OCI-LY1 (cell line): ENCODE measurements around the gene SLC11A1.

ENCODE experiments used
- H2AFZ ChIP-seq: fragments of 200-600 bp; sonication (generic), shearing (Covaris generic); 2 replicates; pipeline ENCODE4 v1.6.0; 2014; ENCODE audit warnings: antibody characterized with exemption, mild to moderate bottlenecking, low read length
- H3F3A ChIP-seq: fragments of 200-600 bp; sonication (generic), shearing (Covaris generic); 2 replicates; pipeline ENCODE4 v1.6.0; 2014; ENCODE audit warnings: mild to moderate bottlenecking, antibody characterized with exemption, low read length, moderate library complexity; ENCODE audit not compliant: insufficient read depth
- H3K27ac ChIP-seq: fragments of 200-600 bp; sonication (generic); 2 replicates; pipeline ENCODE4 v1.5.1; 2014; ENCODE audit warnings: low read length, mixed run types, mild to moderate bottlenecking, low read depth; ENCODE audit not compliant: poor library complexity, severe bottlenecking
- H3K27me3 ChIP-seq: fragments of 200-600 bp; sonication (generic); 2 replicates; pipeline ENCODE4 v1.6.0; 2014; ENCODE audit warnings: antibody characterized with exemption, mild to moderate bottlenecking, low read length, moderate library complexity; ENCODE audit not compliant: insufficient read depth
- H3K36me3 ChIP-seq: fragments of 200-600 bp; sonication (generic); 2 replicates; pipeline ENCODE4 v1.6.1; 2014; ENCODE audit warnings: mild to moderate bottlenecking, antibody characterized with exemption, low read length, moderate library complexity, mixed read lengths; ENCODE audit not compliant: insufficient read depth
- H3K4me1 ChIP-seq: fragments of 200-600 bp; sonication (generic); 2 replicates; pipeline ENCODE4 v1.5.1; 2014; ENCODE audit warnings: mild to moderate bottlenecking, low read length, moderate library complexity; ENCODE audit not compliant: insufficient read depth, severe bottlenecking
- H3K4me2 ChIP-seq: fragments of 200-600 bp; sonication (generic), shearing (Covaris generic); 2 replicates; pipeline ENCODE4 v1.6.1; 2014; ENCODE audit warnings: low read length
- H3K4me3 ChIP-seq: fragments of 200-600 bp; sonication (generic); 2 replicates; pipeline ENCODE4 v1.5.1; 2014; ENCODE audit warnings: low read length, low read depth, mild to moderate bottlenecking, mixed read lengths; ENCODE audit not compliant: poor library complexity, severe bottlenecking
- H3K79me2 ChIP-seq: fragments of 200-600 bp; shearing (Covaris generic); 2 replicates; pipeline ENCODE4 v1.6.1; 2016; ENCODE audit warnings: mixed run types, low read length, mixed read lengths; ENCODE audit not compliant: insufficient read depth
- H3K9ac ChIP-seq: fragments of 200-600 bp; sonication (generic), shearing (Covaris generic); 2 replicates; pipeline ENCODE4 v1.6.1; 2014; ENCODE audit warnings: mild to moderate bottlenecking, low read length, mixed read lengths
- H3K9me2 ChIP-seq: fragments of 200-600 bp; sonication (generic), shearing (Covaris generic); 2 replicates; pipeline ENCODE4 v1.6.1; 2014; ENCODE audit warnings: low read depth, mild to moderate bottlenecking, low read length, mixed read lengths
- H3K9me3 ChIP-seq: fragments of 200-600 bp; shearing (Covaris generic); 2 replicates; pipeline ENCODE4 v1.6.1; 2014; ENCODE audit warnings: low read length, mixed read lengths
- H4K20me1 ChIP-seq: fragments of 200-600 bp; sonication (generic), shearing (Covaris generic); 2 replicates; pipeline ENCODE4 v1.6.0; 2016; ENCODE audit warnings: mild to moderate bottlenecking, low read length; ENCODE audit not compliant: insufficient read depth
- CTCF ChIP-seq: fragments of 200-600 bp; sonication (generic), shearing (Covaris generic); IDR thresholded peaks from 2 replicates; pipeline ENCODE4 v1.5.1; 2017; ENCODE audit warnings: mild to moderate bottlenecking, antibody characterized with exemption, low read length, moderate library complexity, mixed read lengths
- EZH2 ChIP-seq: fragments of 200-600 bp; sonication (generic), shearing (Covaris generic); IDR thresholded peaks from 2 replicates; pipeline ENCODE4 v1.8.0; 2017; ENCODE audit warnings: borderline replicate concordance, mixed run types, mild to moderate bottlenecking, antibody characterized with exemption, low read length, moderate library complexity, mixed read lengths

The SLC11A1 gene

GRCh38 chr2:218375212-218375611 is 6.9 kb upstream of the SLC11A1 start:
- no peaks in the 10 kb centered on the region for H3K4me1 ChIP-seq
- TF ChIP-seq CTCF (no peak), EZH2 (no peak)
- H3K9ac ChIP-seq, result no peak overlapping the region
- no peaks in the 10 kb centered on the region for H3K79me2 ChIP-seq
- no peak overlapping the region for H3K27ac ChIP-seq
- H2AFZ ChIP-seq, result no peak overlapping the region
- H3K9me2 ChIP-seq, result no peaks in the 10 kb centered on the region
- no peaks in the 10 kb centered on the region for H3K9me3 ChIP-seq
- no peaks in the 10 kb centered on the region for H3K27me3 ChIP-seq
- no peaks in the 10 kb centered on the region for H3K36me3 ChIP-seq
- no peaks in the 10 kb centered on the region for H3F3A ChIP-seq
- no peak overlapping the region for H3K4me2 ChIP-seq
- no peaks in the 10 kb centered on the region for H4K20me1 ChIP-seq
- H3K4me3 ChIP-seq, result no peak overlapping the region

DNA sequence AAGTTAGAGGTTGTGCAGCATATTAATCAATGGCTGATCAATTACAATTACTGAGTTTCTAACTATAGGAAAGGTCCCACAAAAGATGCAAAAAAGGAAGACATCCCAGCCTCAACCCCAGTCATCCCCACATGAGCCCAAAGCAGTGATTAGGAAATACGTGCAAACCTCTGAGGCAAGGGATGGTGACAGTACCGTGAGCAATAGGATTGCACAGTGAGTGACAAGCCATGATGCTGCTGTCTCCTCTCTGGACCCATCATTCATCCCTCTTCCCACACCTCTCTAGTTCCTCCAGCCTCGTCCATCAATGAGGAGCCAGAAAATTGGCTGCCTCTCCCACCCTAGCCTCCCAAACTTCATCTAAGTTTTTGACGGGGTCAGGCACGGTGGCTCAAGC is 4.0 kb upstream of the SLC11A1 start:
- no peaks in the 10 kb centered on the region for H3K36me3 ChIP-seq
- no peaks in the 10 kb centered on the region for H3K4me1 ChIP-seq
- no peak overlapping the region for H3K27ac ChIP-seq
- no peak for TF ChIP-seq EZH2
- H3K9me3 ChIP-seq, result no peaks in the 10 kb centered on the region
- H3K9me2 ChIP-seq, result no peaks in the 10 kb centered on the region
- H3K4me3 ChIP-seq, result no peak overlapping the region
- no peaks in the 10 kb centered on the region for H3F3A ChIP-seq
- no peak overlapping the region for H2AFZ ChIP-seq
- H3K4me2 ChIP-seq, result no peak overlapping the region
- peaks cover 12% of the 10 kb centered on the region for H3K27me3 ChIP-seq
- no peaks in the 10 kb centered on the region for H3K79me2 ChIP-seq
- no peaks in the 10 kb centered on the region for H4K20me1 ChIP-seq
- no peak overlapping the region for H3K9ac ChIP-seq

DNA sequence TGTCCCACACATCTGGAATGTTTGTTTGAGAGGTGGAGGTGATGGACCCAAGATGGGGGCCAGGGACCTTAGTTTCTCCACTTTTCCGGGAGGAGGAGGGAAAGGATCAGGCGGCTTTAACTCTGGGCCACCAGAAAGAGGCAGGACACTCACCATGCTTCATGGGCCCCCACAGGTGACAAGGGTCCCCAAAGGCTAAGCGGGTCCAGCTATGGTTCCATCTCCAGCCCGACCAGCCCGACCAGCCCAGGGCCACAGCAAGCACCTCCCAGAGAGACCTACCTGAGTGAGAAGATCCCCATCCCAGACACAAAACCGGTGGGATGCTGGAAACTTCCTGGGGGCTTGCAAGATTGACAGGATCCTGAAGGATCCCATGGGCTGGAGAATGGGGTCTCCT is 712 bp downstream of the SLC11A1 start:
- no peak for TF ChIP-seq EZH2
- H3K27ac ChIP-seq, result no peak overlapping the region
- peaks cover 13% of the 10 kb centered on the region for H3K27me3 ChIP-seq
- no peaks in the 10 kb centered on the region for H3K79me2 ChIP-seq
- no peaks in the 10 kb centered on the region for H3K4me1 ChIP-seq
- no peaks in the 10 kb centered on the region for H3K9me2 ChIP-seq
- no peaks in the 10 kb centered on the region for H3K9me3 ChIP-seq
- no peak overlapping the region for H3K4me3 ChIP-seq
- no peaks in the 10 kb centered on the region for H3K36me3 ChIP-seq
- no peaks in the 10 kb centered on the region for H3F3A ChIP-seq
- no peak overlapping the region for H3K4me2 ChIP-seq
- no peaks in the 10 kb centered on the region for H4K20me1 ChIP-seq
- H2AFZ ChIP-seq, result no peak overlapping the region
- no peak overlapping the region for H3K9ac ChIP-seq

GRCh38 chr2:218383892-218384519 is 1.9 kb downstream of the SLC11A1 start:
- Histone ChIP-seq H3K9me2 (no peaks in the 10 kb centered on the region), H3K27ac (no peak overlapping the region), H3K79me2 (no peaks in the 10 kb centered on the region), H3K27me3 (peaks cover 13% of the 10 kb centered on the region), H3K36me3 (no peaks in the 10 kb centered on the region), H3K9ac (no peak overlapping the region), H3F3A (no peaks in the 10 kb centered on the region), H3K9me3 (no peaks in the 10 kb centered on the region), H4K20me1 (no peaks in the 10 kb centered on the region), H3K4me2 (no peak overlapping the region), H3K4me3 (no peak overlapping the region), H2AFZ (no peak overlapping the region), H3K4me1 (no peaks in the 10 kb centered on the region)
- TF ChIP-seq EZH2, result no peak
- no peak for TF ChIP-seq CTCF
